ENCODE results near the gene PBX3.

PBX3 gene

GRCh38 chr9:125997196-125997823 is 250.1 kb downstream of the PBX3 start:
- no peak for DNase-seq (ENCODE audit: low spot score)

GRCh38 chr9:125998837-125999503 is 251.8 kb downstream of the PBX3 start:
- DNase-seq (ENCODE audit: low spot score) = no peak

GRCh38 chr9:125999504-125999881 is 252.3 kb downstream of the PBX3 start:
- no peak for DNase-seq (ENCODE audit: low spot score)

GRCh38 chr9:126000256-126000655 is 253.1 kb downstream of the PBX3 start:
- no peak for DNase-seq (ENCODE audit: low spot score)

GRCh38 chr9:126000731-126001580 is 253.8 kb downstream of the PBX3 start:
- DNase-seq (ENCODE audit: low spot score) = no peak

GRCh38 chr9:126001581-126002225 is 254.5 kb downstream of the PBX3 start:
- DNase-seq (ENCODE audit: low spot score) = no peak

- no peak for DNase-seq (ENCODE audit: low spot score)
Observed at GRCh38 chr9:126002476-126003350, 255.5 kb downstream of the PBX3 start.

GRCh38 chr9:126009047-126009446 is 261.9 kb downstream of the PBX3 start:
- no peak for DNase-seq (ENCODE audit: low spot score)

GRCh38 chr9:126014726-126015125 is 267.6 kb downstream of the PBX3 start:
- no peak for DNase-seq (ENCODE audit: low spot score)

GRCh38 chr9:126015424-126015823 is 268.3 kb downstream of the PBX3 start:
- DNase-seq (ENCODE audit: low spot score) = no peak

GRCh38 chr9:126016579-126017290 is 269.6 kb downstream of the PBX3 start:
- no peak for DNase-seq (ENCODE audit: low spot score)

All from SW480 (cell line).